Measurements from ENCODE around the gene COX7A2L. TPM values are rescaled to one million over a fixed set of nuclear protein-coding genes. Genes with fewer than 3 reads are reported as not detected.
A peak's percentile ranks its signal among the peaks of the same experiment; 100 is the strongest.

COX7A2L gene
- total RNA-seq, 1 donor from 2014 or later: 94.8 TPM

- Mint-ChIP-seq H3K4me1 (ENCODE audit: unreplicated experiment) (peaks cover 3% of the 10 kb centered on the region), H3K4me3 (ENCODE audit: unreplicated experiment) (no peak overlapping the region), H3K9me3 (ENCODE audit: unreplicated experiment) (no peaks in the 10 kb centered on the region), H3K27ac (ENCODE audit: unreplicated experiment) (peak overlapping the region; percentile 52), H3K27me3 (ENCODE audit: unreplicated experiment) (no peaks in the 10 kb centered on the region), H3K36me3 (ENCODE audit: low read depth, unreplicated experiment) (no peaks in the 10 kb centered on the region)
- TF ChIP-seq CTCF (IDR thresholded peaks at IDR 0.05; ENCODE audit: unreplicated experiment): no peak
- no peak for DNase-seq (ENCODE audit: low spot score)
These were observed 48.9 kb downstream of the COX7A2L start for GRCh38 chr2:42312106-42312505.

- H3K36me3 Mint-ChIP-seq (ENCODE audit: low read depth, unreplicated experiment): no peaks in the 10 kb centered on the region
- H3K9me3 Mint-ChIP-seq (ENCODE audit: unreplicated experiment): no peaks in the 10 kb centered on the region
- H3K4me3 Mint-ChIP-seq (ENCODE audit: unreplicated experiment): no peak overlapping the region
- peak overlapping the region; percentile 76 for H3K27ac Mint-ChIP-seq (ENCODE audit: unreplicated experiment)
- H3K4me1 Mint-ChIP-seq (ENCODE audit: unreplicated experiment): peaks cover 2% of the 10 kb centered on the region
- TF ChIP-seq CTCF (IDR thresholded peaks at IDR 0.05; ENCODE audit: unreplicated experiment): no peak
- no peak for DNase-seq (ENCODE audit: low spot score)
- H3K27me3 Mint-ChIP-seq (ENCODE audit: unreplicated experiment): no peaks in the 10 kb centered on the region
These were observed 51.0 kb downstream of the COX7A2L start for GRCh38 chr2:42310007-42310515.

GRCh38 chr2:42309366-42309765, 51.7 kb downstream of the COX7A2L start:
- no peak for TF ChIP-seq CTCF (IDR thresholded peaks at IDR 0.05; ENCODE audit: unreplicated experiment)
- no peaks in the 10 kb centered on the region for H3K27me3 Mint-ChIP-seq (ENCODE audit: unreplicated experiment)
- peaks cover under 1% of the 10 kb centered on the region for H3K36me3 Mint-ChIP-seq (ENCODE audit: low read depth, unreplicated experiment)
- H3K9me3 Mint-ChIP-seq (ENCODE audit: unreplicated experiment): no peaks in the 10 kb centered on the region
- H3K4me1 Mint-ChIP-seq (ENCODE audit: unreplicated experiment): no peaks in the 10 kb centered on the region
- H3K27ac Mint-ChIP-seq (ENCODE audit: unreplicated experiment): peak overlapping the region; percentile 76
- no peak for DNase-seq (ENCODE audit: low spot score)
- no peak overlapping the region for H3K4me3 Mint-ChIP-seq (ENCODE audit: unreplicated experiment)

- H3K27ac Mint-ChIP-seq (ENCODE audit: unreplicated experiment): no peak overlapping the region
- H3K4me3 Mint-ChIP-seq (ENCODE audit: unreplicated experiment): no peak overlapping the region
- H3K9me3 Mint-ChIP-seq (ENCODE audit: unreplicated experiment): no peaks in the 10 kb centered on the region
- H3K27me3 Mint-ChIP-seq (ENCODE audit: unreplicated experiment): no peaks in the 10 kb centered on the region
- no peak for DNase-seq (ENCODE audit: low spot score)
- no peaks in the 10 kb centered on the region for H3K4me1 Mint-ChIP-seq (ENCODE audit: unreplicated experiment)
- no peak for TF ChIP-seq CTCF (IDR thresholded peaks at IDR 0.05; ENCODE audit: unreplicated experiment)
- peaks cover 10% of the 10 kb centered on the region for H3K36me3 Mint-ChIP-seq (ENCODE audit: low read depth, unreplicated experiment)
These were observed 53.8 kb downstream of the COX7A2L start for GRCh38 chr2:42307180-42307579.

- Mint-ChIP-seq H3K27ac (ENCODE audit: unreplicated experiment) (no peak overlapping the region), H3K27me3 (ENCODE audit: unreplicated experiment) (no peaks in the 10 kb centered on the region)
- DNase-seq (ENCODE audit: low spot score): no peak
These were observed 56.8 kb downstream of the COX7A2L start for GRCh38 chr2:42304059-42304713.

More at GRCh38 chr2:42304059-42304713, 56.8 kb downstream of the COX7A2L start:
- Mint-ChIP-seq H3K9me3 (ENCODE audit: unreplicated experiment) (no peaks in the 10 kb centered on the region), H3K4me1 (ENCODE audit: unreplicated experiment) (no peaks in the 10 kb centered on the region), H3K36me3 (ENCODE audit: low read depth, unreplicated experiment) (peaks cover 10% of the 10 kb centered on the region), H3K4me3 (ENCODE audit: unreplicated experiment) (no peak overlapping the region)
- TF ChIP-seq CTCF (IDR thresholded peaks at IDR 0.05; ENCODE audit: unreplicated experiment): no peak

Data from endothelial cell (in vitro differentiated cells).